GM12878 (cell line): ENCODE results near the gene DDX39B. TPM values are rescaled to one million over a fixed set of nuclear protein-coding genes. Genes with fewer than 3 reads are reported as not detected.

Experiments used
- ATF7 ChIP-seq: fragments of 450-650 bp; IDR thresholded peaks from 2 replicates; pipeline ENCODE4 v1.6.1; 2016; ENCODE audit warnings: low read depth, mild to moderate bottlenecking
- BHLHE40 ChIP-seq, 2 experiments: fragments of 450-650 bp in 1 of 2; IDR thresholded peaks; 2 replicates each; pipeline ENCODE4 v1.6.1; 2011 to 2017; ENCODE audit warnings: low read depth in 2 of 2, borderline replicate concordance in 1 of 2, improper control_type of control experiment in 1 of 2, low read length in 1 of 2, mild to moderate bottlenecking in 1 of 2
- CHD4 ChIP-seq: fragments of 200-600 bp; sonication (generic); IDR thresholded peaks from 2 replicates; pipeline ENCODE4 v1.6.1; 2016; ENCODE audit warnings: mild to moderate bottlenecking
- E2F8 ChIP-seq: fragments of 450-650 bp; IDR thresholded peaks from 2 replicates; pipeline ENCODE4 v1.6.1; 2018; ENCODE audit warnings: mild to moderate bottlenecking, low read depth, moderate library complexity; ENCODE audit not compliant: partially characterized antibody
- ETV6 ChIP-seq, 2 experiments: fragments of 450-650 bp in 1 of 2; IDR thresholded peaks in 1 of 2; conservative IDR thresholded peaks in 1 of 2; 2 replicates each; pipeline ENCODE4 v1.6.1; 2014; ENCODE audit warnings: antibody characterized with exemption in 1 of 2, borderline replicate concordance in 1 of 2, low read depth in 1 of 2, mild to moderate bottlenecking in 1 of 2, moderate library complexity in 1 of 2
- HDAC2 ChIP-seq: fragments of 200-600 bp; sonication (generic); IDR thresholded peaks from 2 replicates; pipeline ENCODE4 v1.6.1; 2017
- KLF5 ChIP-seq: fragments of 450-650 bp; IDR thresholded peaks from 2 replicates; pipeline ENCODE4 v1.6.1; 2014; ENCODE audit warnings: mild to moderate bottlenecking; ENCODE audit not compliant: partially characterized antibody
- MAX ChIP-seq: IDR thresholded peaks from 2 replicates; pipeline ENCODE4 v1.6.1; 2012; ENCODE audit warnings: low read depth, low read length, improper control_type of control experiment
- MEF2B ChIP-seq: fragments of 450-650 bp; IDR thresholded peaks from 2 replicates; pipeline ENCODE4 v1.6.1; 2018; ENCODE audit warnings: mild to moderate bottlenecking, moderate library complexity; ENCODE audit not compliant: partially characterized antibody, poor library complexity, severe bottlenecking
- MTA2 ChIP-seq: fragments of 450-650 bp; IDR thresholded peaks from 2 replicates; pipeline ENCODE4 v1.6.1; 2016; ENCODE audit warnings: low read depth, mild to moderate bottlenecking, moderate library complexity
- MTA3 ChIP-seq: IDR thresholded peaks from 2 replicates; pipeline ENCODE4 v1.6.1; 2012; ENCODE audit warnings: low read length, inconsistent platforms, borderline replicate concordance
- MXI1 ChIP-seq: fragments of 150-350 bp; IDR thresholded peaks from 2 replicates; pipeline ENCODE4 v1.6.1; 2011; ENCODE audit warnings: low read depth, mild to moderate bottlenecking, inconsistent platforms, low read length, improper control_type of control experiment
- NBN ChIP-seq: fragments of 450-650 bp; IDR thresholded peaks from 2 replicates; pipeline ENCODE4 v1.6.1; 2016
- NFYB ChIP-seq: IDR thresholded peaks from 2 replicates; pipeline ENCODE4 v1.6.1; 2011; ENCODE audit warnings: low read depth, mild to moderate bottlenecking, low read length, improper control_type of control experiment, moderate library complexity; ENCODE audit not compliant: insufficient read depth
- RBBP5 ChIP-seq: fragments of 200-600 bp; sonication (generic); conservative IDR thresholded peaks from 2 replicates; pipeline ENCODE4 v1.6.1; 2016
- RELB ChIP-seq: fragments of 450-650 bp; IDR thresholded peaks from 2 replicates; pipeline ENCODE4 v1.6.1; 2017; ENCODE audit warnings: low read depth, mild to moderate bottlenecking, moderate library complexity
- SMAD5 ChIP-seq: IDR thresholded peaks from 2 replicates; pipeline ENCODE4 v1.6.1; 2016; ENCODE audit warnings: antibody characterized with exemption, low read depth
- SP1 ChIP-seq: IDR thresholded peaks from one replicate; pipeline ENCODE4 v1.6.1; 2011; ENCODE audit warnings: low read depth, low read length
- SREBF2 ChIP-seq: IDR thresholded peaks from 2 replicates; pipeline ENCODE4 v1.6.1; 2012; ENCODE audit warnings: mild to moderate bottlenecking, low read length
- STAT3 ChIP-seq: IDR thresholded peaks from 2 replicates; pipeline ENCODE4 v1.6.1; 2011; ENCODE audit warnings: low read depth, low read length, improper control_type of control experiment
- ZBED1 ChIP-seq: IDR thresholded peaks from 2 replicates; pipeline ENCODE4 v1.6.1; 2016; ENCODE audit warnings: borderline replicate concordance
- ZSCAN29 ChIP-seq: fragments of 450-650 bp; IDR thresholded peaks from 2 replicates; pipeline ENCODE4 v1.6.1; 2017; ENCODE audit warnings: mild to moderate bottlenecking, moderate library complexity
- polyA plus RNA-seq, 11 experiments: library from polyadenylated mRNA; depleted of rRNA in 4 of 11; unstranded in 6 of 11; stranded (reverse) in 5 of 11; fragments of >200 nt; fragmentation: Nextera tagmentation in 4 of 11; fragmentation: Illumina TruSeq in 1 of 11; extraction: Ambion mirVana in 4 of 11; extraction: Trizol in 1 of 11; gene quantifications; 1 replicate in 1 of 11; 2 replicates in 10 of 11; pipeline versions ENCODE4 v1.2.1 to v1.2.3, GENCODE V29; 2011 to 2016; ENCODE audit warnings: inconsistent platforms in 2 of 11, missing spikeins in 2 of 11, low read depth in 1 of 11
- total RNA-seq, 4 experiments: library from RNA; depleted of rRNA in 3 of 4; stranded (reverse); fragments of >200 nt in 3 of 4; fragmentation: Illumina TruSeq in 1 of 4; extraction: Trizol in 1 of 4; gene quantifications; 2 replicates each; pipeline versions ENCODE4 v1.2.1 to v1.2.3, GENCODE V29; 2013 to 2021
- TF ChIP-seq, protein P1 (sequence below): fragments of 450-650 bp; formaldehyde crosslinking; IDR thresholded peaks from 2 replicates; pipeline ENCODE4 v1.4.0; 2022; ENCODE audit warnings: mild to moderate bottlenecking, moderate library complexity

Gene DDX39B
- total and polyA plus RNA-seq, 10 of the 15 experiments (the other 5 are each of a cell fraction or from before 2014, with no cell fraction given), result 271 to 661 (median 330) TPM

GRCh38 chr6:31580807-31581433 is 39.1 kb upstream of the DDX39B start (continued):
- TF ChIP-seq E2F8 (no peak), SMAD5 (0 out of 2 replicates have a peak, but pooled peaks have one; percentile 51), MTA3 (no peak), SREBF2 (no peak), HDAC2 (no peak), MTA2 (no peak), ATF7 (no peak), RELB (peak; percentile 60; the same call in 1 of the 2 replicates), SP1 (no peak), RBBP5 (no peak), BHLHE40 (IDR thresholded peaks at IDR 0.05; ENCODE audit: borderline replicate concordance in 1 of 2, low read depth in 2 of 2, low read length in 1 of 2) (peak; percentile 66 to 76; a peak in 3 of 4 replicates), KLF5 (peak; percentile 21), MAX (no peak), ZSCAN29 (no peak), ZBED1 (no peak), CHD4 (no peak), MEF2B (peak; percentile 28), ETV6 (conservative IDR thresholded peaks at IDR 0.05 in 1 of 2, IDR thresholded peaks at IDR 0.05 in 1 of 2; ENCODE audit: borderline replicate concordance in 1 of 2, low read depth in 1 of 2) (peak in 1 of 2 experiments; percentile 18; a peak in 1 of 4 replicates), NFYB (no peak), MXI1 (peak; percentile 44; the same call in 1 of the 2 replicates), NBN (peak; percentile 82; the same call in 1 of the 2 replicates), STAT3 (no peak)
- TF ChIP-seq, protein P1, sequence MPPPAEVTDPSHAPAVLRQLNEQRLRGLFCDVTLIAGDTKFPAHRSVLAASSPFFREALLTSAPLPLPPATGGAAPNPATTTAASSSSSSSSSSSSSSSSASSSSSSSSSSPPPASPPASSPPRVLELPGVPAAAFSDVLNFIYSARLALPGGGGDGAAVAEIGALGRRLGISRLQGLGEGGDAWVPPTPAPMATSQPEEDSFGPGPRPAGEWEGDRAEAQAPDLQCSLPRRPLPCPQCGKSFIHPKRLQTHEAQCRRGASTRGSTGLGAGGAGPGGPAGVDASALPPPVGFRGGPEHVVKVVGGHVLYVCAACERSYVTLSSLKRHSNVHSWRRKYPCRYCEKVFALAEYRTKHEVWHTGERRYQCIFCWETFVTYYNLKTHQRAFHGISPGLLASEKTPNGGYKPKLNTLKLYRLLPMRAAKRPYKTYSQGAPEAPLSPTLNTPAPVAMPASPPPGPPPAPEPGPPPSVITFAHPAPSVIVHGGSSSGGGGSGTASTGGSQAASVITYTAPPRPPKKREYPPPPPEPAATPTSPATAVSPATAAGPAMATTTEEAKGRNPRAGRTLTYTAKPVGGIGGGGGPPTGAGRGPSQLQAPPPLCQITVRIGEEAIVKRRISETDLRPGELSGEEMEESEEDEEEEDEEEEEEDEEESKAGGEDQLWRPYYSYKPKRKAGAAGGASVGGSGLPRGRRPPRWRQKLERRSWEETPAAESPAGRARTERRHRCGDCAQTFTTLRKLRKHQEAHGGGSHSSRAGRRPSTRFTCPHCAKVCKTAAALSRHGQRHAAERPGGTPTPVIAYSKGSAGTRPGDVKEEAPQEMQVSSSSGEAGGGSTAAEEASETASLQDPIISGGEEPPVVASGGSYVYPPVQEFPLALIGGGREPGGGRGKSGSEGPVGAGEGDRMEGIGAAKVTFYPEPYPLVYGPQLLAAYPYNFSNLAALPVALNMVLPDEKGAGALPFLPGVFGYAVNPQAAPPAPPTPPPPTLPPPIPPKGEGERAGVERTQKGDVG (CRISPR knock-in tag), result no peak
